MV-4-11 (cell line): ENCODE results near the gene LMLN.
A peak's percentile ranks its signal among the peaks of the same experiment; 100 is the strongest.
"Not testable (repeated sequence)": the region's sequence is repeated elsewhere in the genome, so short reads cannot be mapped to it uniquely, and the experiment has no call there.

ENCODE experiments used
- DNase-seq: peaks from one replicate; lab custom pipeline; 2025; lab: John Stamatoyannopoulos, UW

Gene LMLN

GRCh38 chr3:198026620-198027019 is 66.6 kb downstream of the LMLN start:
- DNase-seq = no peak

DNA sequence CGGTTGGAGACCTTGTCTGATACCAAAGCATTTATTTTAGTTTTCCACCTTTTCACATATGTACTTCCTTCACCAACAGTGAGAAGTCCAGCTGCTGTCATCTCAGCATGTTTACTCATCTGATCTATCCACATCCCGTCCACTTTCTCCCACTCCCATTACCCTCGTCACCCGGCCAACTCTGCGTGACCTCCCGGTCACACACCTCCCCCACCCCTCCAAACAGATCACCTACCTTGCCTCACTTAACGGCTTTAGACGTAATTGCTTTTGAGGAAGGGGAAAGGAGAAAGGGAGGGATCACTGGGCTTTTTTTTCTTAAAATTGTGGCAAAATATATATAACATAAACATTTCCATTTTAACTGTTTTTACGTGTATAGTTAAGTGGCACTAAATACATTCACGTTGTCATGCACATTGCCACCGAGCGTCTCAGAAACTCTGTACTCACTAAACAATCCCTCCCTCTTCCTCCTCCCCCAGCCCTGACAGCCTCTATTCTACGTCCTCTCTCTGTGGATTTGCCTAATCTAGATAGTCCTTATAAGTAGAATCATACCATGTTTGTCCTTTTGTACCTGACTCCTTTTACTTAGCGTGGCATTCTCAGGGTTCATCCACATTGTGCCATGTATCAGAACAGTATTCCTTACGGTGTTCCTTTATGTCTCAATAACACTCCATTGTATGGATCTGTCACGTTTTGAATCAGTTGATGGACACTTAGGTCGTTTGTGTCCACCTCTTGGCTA is 67.2 kb downstream of the LMLN start:
- no peak for DNase-seq

DNA sequence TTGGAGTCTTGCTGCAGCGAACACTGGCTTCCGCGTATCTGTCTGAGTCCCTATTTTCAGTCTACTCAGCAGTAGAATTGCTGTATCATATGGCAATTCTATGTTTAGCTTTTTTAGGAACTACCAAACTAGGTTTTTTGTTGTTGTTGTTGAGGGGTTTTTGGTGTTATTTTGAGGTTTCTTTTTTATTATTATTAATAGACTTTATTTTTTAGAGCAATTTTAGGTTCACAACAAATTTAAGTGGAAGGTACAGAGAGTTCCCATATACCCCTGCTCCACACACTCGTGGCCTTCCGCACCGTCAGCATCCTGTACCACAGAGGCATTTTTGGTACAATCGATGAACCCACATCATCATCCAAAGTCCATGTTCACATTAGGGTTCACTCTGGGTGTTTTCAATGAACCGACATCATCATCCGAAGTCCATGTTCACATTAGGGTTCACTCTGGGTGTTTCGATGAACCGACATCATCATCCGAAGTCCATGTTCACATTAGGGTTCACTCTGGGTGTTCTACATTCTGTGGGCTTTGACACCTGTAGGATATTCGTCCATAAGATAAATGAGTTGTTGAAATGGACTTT is 67.9 kb downstream of the LMLN start:
- no peak for DNase-seq

DNA sequence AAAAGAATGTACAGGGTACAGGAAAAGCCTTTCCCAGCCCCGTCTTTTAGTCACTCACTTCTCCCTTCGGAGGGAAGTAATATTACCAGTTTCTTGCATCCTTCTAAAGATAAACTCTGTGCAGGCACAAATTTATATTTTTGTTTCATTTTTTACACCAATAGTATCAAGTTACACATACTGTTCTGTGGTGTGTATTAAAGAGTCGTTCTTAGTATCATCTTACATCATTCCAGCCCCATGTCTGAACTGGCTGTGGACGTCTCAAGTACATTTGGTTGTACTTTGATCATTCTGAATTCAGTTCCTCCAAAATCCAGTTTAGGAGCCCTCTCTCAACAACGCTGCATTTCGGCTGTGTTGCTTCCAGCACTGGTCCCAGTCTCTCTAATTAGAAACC is 68.7 kb downstream of the LMLN start:
- DNase-seq = no peak

- DNase-seq = peak; percentile 84
Observed at GRCh38 chr3:198030125-198030524, 70.1 kb downstream of the LMLN start.

GRCh38 chr3:198030726-198031125 is 70.7 kb downstream of the LMLN start:
- DNase-seq = no peak

DNA sequence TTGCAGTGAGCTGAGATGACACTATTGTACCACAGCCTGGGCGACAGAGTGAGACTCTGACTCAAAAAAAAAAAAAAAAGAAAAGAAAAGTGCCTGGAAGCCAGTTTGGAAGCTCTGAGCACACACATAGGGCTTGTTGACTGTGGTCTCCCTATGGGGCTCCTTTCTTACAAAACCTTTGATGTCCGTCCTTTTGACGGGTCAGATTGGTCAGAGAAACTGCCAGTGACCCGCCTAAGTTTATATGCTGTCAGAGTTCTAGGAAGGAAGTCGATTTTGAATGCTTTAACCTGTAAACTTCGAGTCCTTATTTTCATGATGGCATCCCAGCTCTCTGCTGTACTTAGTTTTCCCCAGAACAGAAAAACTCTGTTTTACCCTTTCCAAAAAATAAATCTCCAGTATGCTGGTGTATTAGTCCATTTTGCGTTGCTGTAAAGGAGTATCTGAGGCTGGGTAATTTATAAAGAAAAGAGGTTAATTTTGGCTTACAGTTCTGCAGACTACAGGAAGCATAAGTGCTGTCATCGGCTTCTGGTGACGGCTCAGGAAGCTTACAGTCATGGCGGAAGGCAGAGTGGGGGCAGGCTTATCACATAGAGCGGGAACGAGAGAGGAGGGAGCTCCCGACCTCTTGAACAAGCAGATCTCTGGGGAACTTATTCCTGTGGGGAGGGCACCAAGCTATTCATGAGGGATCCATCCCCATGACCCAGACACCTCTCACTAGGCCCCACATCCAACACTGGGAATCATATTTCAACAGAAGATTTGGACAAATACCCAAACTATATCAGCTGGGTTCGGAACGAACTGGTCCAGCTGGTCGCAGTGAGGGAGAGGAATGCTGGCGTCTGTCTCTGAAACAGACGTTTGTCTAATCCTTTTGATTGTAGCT is 72.3 kb downstream of the LMLN start:
- DNase-seq = no peak

DNA sequence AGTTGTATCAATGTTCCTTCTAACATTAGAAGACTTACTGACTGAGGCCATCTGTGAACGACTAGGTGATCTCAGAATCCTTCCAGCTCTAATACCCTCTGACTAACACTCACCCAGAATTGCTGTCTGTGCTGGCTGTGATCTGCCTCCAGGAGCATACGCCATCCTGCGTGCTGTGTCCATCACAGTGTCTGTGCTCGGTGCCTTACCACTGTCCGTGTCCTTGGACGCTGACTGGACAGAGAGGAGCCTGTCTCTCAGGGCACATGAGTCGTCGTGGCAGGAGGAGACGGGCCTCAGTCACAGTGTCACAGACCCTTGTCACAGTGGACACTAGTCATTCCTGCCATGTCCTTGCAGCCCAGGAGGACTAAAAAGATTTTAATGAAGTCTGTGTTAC is 83.1 kb downstream of the LMLN start:
- DNase-seq = no peak

DNA sequence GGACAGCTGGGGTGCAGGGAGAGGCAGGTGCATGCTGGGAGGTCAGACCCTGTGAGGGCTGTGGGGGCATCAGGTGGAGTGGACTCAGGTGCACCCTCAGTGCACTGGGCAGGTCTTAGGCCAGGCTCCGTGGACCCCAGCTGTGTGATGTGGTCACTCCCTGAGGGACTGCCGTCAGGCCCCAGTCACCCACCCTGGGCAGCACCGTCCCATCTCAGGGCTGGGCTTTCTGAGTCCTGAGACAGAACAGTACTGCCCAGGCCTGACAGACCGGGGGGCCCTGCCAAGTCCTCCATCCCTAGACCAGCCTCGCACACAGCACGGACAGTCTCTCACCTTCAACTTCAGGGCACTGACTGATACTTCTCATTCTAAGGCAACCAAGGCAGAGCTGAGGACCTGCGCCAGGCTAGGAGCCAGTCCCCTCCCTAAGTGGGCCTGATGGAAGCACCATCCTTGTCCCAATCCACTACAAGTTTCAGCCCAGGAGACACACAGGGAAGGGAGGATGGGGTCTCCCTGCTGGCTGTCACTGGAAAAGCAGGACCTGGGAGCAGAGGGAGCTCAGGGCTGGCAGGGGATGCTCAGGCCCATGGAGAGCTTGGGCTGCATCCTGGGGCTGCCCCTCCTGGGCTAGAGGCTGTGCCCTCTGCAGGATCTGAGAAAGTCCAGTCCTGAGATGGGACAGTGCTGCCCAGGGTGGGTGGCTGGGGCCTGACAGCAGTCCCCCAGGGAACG is 86.3 kb downstream of the LMLN start:
- DNase-seq = no peak

DNA sequence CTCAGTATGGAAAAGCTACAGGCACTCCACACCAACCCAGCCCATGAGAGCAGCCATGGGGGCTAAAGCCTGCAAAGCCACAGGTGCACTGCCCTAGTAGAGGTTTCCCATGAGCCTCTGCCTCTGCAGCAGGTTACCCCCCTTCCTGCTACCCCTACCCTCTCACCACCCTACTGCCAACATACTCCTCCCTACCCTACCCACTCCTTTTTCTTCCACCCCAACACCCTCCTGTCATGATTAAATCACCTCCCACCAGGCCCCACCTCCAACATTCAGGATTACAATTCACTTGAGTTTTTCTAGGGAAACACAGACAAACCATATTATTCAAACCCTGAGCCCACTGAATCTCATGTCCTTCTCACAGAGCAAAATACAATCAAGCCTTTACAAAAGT is 88.4 kb downstream of the LMLN start:
- DNase-seq = no peak

- DNase-seq = no peak
Observed at GRCh38 chr3:198051836-198052235, 91.8 kb downstream of the LMLN start.

DNA sequence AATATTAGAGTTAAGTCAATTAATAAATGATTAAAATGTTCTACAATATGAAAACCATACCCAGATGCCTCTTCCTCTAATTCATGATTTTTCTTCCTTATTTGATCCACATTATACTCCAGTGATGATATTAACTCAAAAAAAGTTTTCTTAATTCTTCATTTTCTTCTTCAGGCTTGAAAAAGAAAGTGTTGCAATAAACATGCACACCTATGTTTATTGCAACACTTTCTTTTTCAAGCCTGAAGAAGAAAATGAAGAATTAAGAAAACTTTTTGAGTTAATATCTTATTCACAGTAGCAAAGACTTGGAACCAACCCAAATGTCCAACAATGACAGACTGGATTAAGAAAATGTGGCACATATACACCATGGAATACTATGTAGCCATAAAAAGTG is 93.4 kb downstream of the LMLN start:
- not testable (repeated sequence) for DNase-seq

GRCh38 chr3:198061119-198062067 is 101.4 kb downstream of the LMLN start:
- no peak for DNase-seq

DNA sequence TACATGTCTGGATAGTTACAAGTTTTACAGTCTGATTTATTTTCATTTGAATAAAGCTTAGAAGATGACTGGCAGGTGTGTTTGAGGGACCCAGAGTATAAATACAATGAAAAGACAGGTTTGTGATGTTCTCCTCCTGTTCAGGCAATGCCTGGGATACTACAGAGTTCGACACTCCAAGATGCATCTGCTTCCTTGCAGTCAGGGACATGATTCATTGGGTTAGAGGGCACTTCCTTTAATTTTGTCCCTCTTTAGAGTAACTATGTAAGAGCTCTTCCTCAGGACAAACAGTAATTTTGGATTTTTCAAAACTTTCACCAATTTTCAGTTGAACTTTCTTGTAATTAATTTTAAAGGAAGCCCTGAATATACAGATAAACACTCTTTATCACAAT is 102.0 kb downstream of the LMLN start:
- DNase-seq = no peak

- no peak for DNase-seq
Observed at GRCh38 chr3:198064420-198064819, 104.4 kb downstream of the LMLN start.

GRCh38 chr3:198065897-198066296 is 105.9 kb downstream of the LMLN start:
- DNase-seq = no peak

GRCh38 chr3:198067416-198067815 is 107.4 kb downstream of the LMLN start:
- DNase-seq = no peak

GRCh38 chr3:198070871-198071270 is 110.9 kb downstream of the LMLN start:
- no peak for DNase-seq

GRCh38 chr3:198071602-198072287 is 111.7 kb downstream of the LMLN start:
- peak; percentile 85 for DNase-seq

DNA sequence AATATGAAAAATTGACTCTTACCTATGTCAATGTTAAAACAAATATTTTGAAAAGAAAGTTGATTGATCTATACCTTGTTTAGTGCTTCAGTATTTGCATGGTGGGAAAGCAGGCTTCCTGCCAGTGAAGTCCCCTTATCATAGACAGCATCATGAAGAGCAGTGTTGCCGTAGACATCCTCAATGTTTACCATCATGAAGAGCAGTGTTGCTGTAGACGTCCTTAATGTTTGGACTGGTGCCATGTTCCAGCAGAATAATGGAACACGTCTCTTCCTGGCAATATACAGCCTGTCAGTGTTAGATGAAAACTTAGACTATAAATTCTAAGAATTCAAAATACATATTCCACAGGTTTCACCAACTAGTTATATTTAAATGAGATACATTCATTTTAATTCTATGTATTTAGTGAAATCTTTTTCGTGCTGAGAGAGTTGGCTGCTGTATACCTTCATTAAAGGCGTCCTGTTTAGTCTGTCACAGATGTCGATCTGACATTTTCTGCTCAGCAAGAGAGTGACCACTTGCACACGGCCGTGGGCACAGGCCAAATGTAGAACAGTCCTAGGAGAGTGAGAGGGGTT is 116.8 kb downstream of the LMLN start:
- no peak for DNase-seq
